Activated CD8-positive, alpha-beta T cell treated with anti-CD3 and anti-CD28 coated beads for 36 hours (primary cell): ENCODE measurements around the gene MANBA. TPM values are rescaled to one million over a fixed set of nuclear protein-coding genes. Genes with fewer than 3 reads are reported as not detected.
A peak's percentile ranks its signal among the peaks of the same experiment; 100 is the strongest.

ENCODE experiments used
- ATAC-seq: fragments of 200-7000 bp; cut with Tn5 transposase; one replicate; pipeline ENCODE4 v1.10.0; 2021; ENCODE audit warnings: mild to moderate bottlenecking, moderate library complexity
- CTCF ChIA-PET: fragments of 350-600 bp; sonication (Branson Sonifier 250); formaldehyde crosslinking; loops from one replicate; lab custom pipeline; 2021; ENCODE audit warnings: antibody characterized with exemption; lab: Charles Lee
- POLR2A ChIA-PET: fragments of 350-600 bp; sonication (Branson Sonifier 250); formaldehyde crosslinking; loops from one replicate; lab custom pipeline; 2021; ENCODE audit warnings: antibody characterized with exemption; lab: Charles Lee
- DNase-seq: peaks from one replicate; pipeline ENCODE4 v3.0.0-alpha.2; 2020
- H3K27ac Mint-ChIP-seq: one replicate; pipeline ENCODE4 v1.8.0; 2021; ENCODE audit warnings: mild to moderate bottlenecking, mixed read lengths
- H3K27me3 Mint-ChIP-seq: one replicate; pipeline ENCODE4 v1.8.0; 2021; ENCODE audit warnings: mixed read lengths
- H3K36me3 Mint-ChIP-seq: one replicate; pipeline ENCODE4 v1.8.0; 2021; ENCODE audit warnings: low read depth, mixed read lengths
- H3K4me1 Mint-ChIP-seq: one replicate; pipeline ENCODE4 v1.8.0; 2021; ENCODE audit warnings: low read depth, mixed read lengths
- H3K4me3 Mint-ChIP-seq: one replicate; pipeline ENCODE4 v1.8.0; 2021; ENCODE audit warnings: mild to moderate bottlenecking, moderate library complexity, mixed read lengths
- H3K9me3 Mint-ChIP-seq: one replicate; pipeline ENCODE4 v1.8.0; 2021; ENCODE audit warnings: mixed read lengths
- intact Hi-C: fragments of 100-400 bp; cut with micrococcal nuclease; formaldehyde crosslinking; loops from one replicate; pipeline ENCODE4 v1.10.0; 2022
- total RNA-seq, 2 experiments: library from RNA; stranded (reverse); gene quantifications; one replicate each; pipeline ENCODE4 v1.2.3, GENCODE V29; 2021
- TF ChIP-seq, protein P1 (sequence below): fragments of 200-600 bp; IDR thresholded peaks from one replicate; pipeline ENCODE4 v1.8.0; 2022; ENCODE audit warnings: antibody characterized with exemption, mild to moderate bottlenecking

The MANBA gene
- total RNA-seq, 2 experiments from 2014 or later: 14.5 to 16.3 TPM

DNA sequence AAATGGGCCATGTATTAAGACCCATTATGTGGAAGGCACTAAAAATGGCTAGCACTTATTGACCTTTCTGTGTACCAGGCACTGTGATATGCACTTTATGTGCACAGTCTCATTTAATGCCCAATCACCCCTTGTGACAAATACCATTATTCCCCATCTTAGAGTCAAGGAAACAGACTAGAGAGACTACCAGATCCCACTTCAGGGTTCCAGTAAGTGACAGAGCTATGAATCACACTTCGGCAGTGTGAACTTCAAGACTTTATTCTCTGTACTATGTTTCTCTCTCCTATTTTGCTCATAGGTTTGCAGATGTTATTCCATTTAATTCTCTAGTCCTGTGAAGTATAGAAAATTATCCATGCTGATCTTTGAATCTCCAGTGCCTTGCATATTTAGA lies 152.6 kb downstream of the MANBA start:
- Mint-ChIP-seq H3K9me3 (peaks cover 2% of the 10 kb centered on the region), H3K27ac (peak overlapping the region; percentile 71), H3K4me1 (peaks cover 76% of the 10 kb centered on the region), H3K36me3 (peaks cover 84% of the 10 kb centered on the region), H3K4me3 (no peak overlapping the region), H3K27me3 (no peaks in the 10 kb centered on the region)
- DNase-seq (no peak), ATAC-seq (no peak)
- TF ChIP-seq, protein P1, sequence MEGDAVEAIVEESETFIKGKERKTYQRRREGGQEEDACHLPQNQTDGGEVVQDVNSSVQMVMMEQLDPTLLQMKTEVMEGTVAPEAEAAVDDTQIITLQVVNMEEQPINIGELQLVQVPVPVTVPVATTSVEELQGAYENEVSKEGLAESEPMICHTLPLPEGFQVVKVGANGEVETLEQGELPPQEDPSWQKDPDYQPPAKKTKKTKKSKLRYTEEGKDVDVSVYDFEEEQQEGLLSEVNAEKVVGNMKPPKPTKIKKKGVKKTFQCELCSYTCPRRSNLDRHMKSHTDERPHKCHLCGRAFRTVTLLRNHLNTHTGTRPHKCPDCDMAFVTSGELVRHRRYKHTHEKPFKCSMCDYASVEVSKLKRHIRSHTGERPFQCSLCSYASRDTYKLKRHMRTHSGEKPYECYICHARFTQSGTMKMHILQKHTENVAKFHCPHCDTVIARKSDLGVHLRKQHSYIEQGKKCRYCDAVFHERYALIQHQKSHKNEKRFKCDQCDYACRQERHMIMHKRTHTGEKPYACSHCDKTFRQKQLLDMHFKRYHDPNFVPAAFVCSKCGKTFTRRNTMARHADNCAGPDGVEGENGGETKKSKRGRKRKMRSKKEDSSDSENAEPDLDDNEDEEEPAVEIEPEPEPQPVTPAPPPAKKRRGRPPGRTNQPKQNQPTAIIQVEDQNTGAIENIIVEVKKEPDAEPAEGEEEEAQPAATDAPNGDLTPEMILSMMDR: no peak
- intact Hi-C loops: no loop called here
- CTCF ChIA-PET: no interaction called here
- POLR2A ChIA-PET: interaction anchor here (1.4 kb wide), 1 partner anchor 16 kb away, joined by 4 read pairs; no protein-coding TSS in a partner anchor

DNA sequence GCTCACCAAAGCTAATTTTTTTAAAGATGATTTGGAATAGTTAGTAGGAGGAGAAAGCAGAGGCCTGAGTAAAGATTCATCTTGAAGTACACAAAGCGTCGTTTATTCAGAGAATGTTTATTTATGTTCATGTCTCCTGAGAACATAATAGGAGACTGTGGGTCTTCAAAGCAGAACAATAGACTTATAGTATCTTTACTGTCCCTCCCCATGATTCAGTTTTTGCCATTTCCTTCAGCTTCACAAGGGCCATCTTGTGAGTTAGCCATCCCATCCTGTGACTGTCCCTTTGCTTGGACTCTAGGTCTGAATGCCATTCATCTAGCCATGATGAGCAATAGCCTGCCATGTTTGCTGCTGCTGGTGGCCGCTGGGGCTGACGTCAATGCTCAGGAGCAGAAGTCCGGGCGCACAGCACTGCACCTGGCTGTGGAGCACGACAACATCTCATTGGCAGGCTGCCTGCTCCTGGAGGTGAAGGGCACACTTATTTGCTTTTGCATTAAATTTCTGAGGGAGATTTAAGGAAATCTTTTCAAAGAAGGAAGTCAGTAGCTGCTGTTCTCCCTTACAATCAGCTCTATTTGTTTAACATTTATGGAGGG lies 153.8 kb downstream of the MANBA start:
- ATAC-seq (no peak), DNase-seq (no peak)
- Mint-ChIP-seq H3K27me3 (no peaks in the 10 kb centered on the region), H3K4me3 (no peak overlapping the region), H3K9me3 (peaks cover 2% of the 10 kb centered on the region), H3K36me3 (peaks cover 79% of the 10 kb centered on the region), H3K27ac (peak overlapping the region; percentile 77), H3K4me1 (peaks cover 66% of the 10 kb centered on the region)
- intact Hi-C loops: no loop called here
- ChIA-PET POLR2A (no interaction called here), CTCF (interaction anchor here (0.8 to 1.6 kb wide), 4 partner anchors 19 to 27 kb away, joined by 3 to 5 read pairs (median 4); no protein-coding TSS in a partner anchor)
- TF ChIP-seq, protein P1: no peak

DNA sequence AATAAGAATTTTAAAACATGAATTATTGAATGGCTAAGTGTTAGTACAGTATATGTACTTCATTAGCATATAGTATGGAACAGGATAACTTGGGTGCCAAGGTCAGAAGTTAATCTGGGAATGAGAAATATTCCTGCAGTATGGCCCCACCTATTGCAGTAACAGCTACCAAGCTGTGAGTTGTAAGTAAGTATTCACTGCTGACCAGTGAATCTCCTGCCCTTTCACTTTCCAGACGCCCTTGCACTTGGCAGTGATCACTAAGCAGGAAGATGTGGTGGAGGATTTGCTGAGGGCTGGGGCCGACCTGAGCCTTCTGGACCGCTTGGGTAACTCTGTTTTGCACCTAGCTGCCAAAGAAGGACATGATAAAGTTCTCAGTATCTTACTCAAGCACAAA lies 154.5 kb downstream of the MANBA start:
- Mint-ChIP-seq H3K36me3 (peaks cover 78% of the 10 kb centered on the region), H3K9me3 (peaks cover 2% of the 10 kb centered on the region), H3K4me3 (no peak overlapping the region), H3K27me3 (no peaks in the 10 kb centered on the region), H3K4me1 (peaks cover 62% of the 10 kb centered on the region), H3K27ac (peak overlapping the region; percentile 77)
- no peak for DNase-seq
- TF ChIP-seq, protein P1: no peak
- intact Hi-C loops: no loop called here
- CTCF ChIA-PET: interaction anchor here (0.8 to 1.6 kb wide), 4 partner anchors 12 to 27 kb away, joined by 3 to 5 read pairs (median 4); no protein-coding TSS in a partner anchor
- no peak for ATAC-seq
- POLR2A ChIA-PET: no interaction called here

DNA sequence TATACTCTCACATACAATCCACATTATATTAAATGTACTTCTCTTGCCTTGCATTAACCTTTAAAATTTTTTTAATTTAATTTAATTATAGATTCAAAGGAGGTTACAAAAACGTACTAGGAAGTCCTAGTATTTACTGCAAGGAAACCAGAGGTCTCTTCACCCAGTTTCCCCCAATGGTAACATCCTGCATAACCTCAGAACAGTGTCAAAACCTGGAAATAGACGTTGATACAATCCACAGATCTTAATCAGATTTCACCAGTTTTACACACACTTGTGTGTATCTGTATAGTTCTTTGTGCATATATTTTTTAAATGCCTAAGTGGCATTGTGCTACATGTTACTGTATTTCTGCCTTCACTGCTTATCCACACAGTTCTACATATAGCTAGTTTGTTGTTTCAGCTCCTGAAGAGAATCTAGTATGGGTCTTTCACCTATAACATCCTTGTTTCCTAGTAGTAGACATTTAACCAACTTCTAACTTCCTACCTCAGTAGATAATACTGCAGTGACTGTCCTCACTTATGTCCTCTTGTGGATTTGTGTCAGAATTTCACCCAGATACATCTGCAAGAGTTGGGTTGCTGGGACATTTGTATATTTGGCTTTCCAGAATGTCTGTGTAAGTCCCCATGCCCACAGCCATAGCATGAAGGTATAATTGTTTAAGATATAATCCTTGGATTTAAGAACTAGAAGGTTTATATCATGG lies 156.4 kb downstream of the MANBA start:
- Mint-ChIP-seq H3K4me1 (peaks cover 56% of the 10 kb centered on the region), H3K36me3 (peaks cover 79% of the 10 kb centered on the region), H3K9me3 (peaks cover 2% of the 10 kb centered on the region), H3K27me3 (no peaks in the 10 kb centered on the region), H3K4me3 (no peak overlapping the region), H3K27ac (peak overlapping the region; percentile 8)
- ChIA-PET CTCF (no interaction called here), POLR2A (no interaction called here)
- ATAC-seq (peak; percentile 32), DNase-seq (no peak)
- TF ChIP-seq, protein P1: no peak
- intact Hi-C loops: no loop called here
